ENCODE data around the gene CGREF1. TPM values are rescaled to one million over a fixed set of nuclear protein-coding genes. Genes with fewer than 3 reads are reported as not detected.

The CGREF1 gene
- total RNA-seq, 1 donor from 2014 or later, result not detected

DNA sequence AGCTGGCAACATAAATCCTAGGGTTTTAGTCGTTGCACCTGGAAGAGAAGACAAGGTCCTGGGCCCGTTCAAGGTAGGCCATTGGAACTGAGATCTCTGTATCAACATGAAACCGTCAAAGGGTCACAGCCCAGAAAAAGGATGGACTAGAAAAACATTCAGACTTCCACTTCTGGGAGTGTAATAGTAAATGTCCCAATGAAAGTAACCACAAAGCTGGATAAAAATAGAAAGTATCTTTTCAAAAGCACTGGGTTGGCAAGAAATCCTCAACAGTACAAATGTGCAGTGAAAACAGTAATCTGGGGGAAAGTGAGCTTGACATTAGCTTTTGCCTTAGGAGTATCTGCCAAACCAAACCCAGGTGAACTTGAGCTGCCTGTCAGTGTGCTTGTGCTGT is 12.9 kb downstream of the CGREF1 start:
- peaks cover 2% of the 10 kb centered on the region for H3K27me3 Mint-ChIP-seq (ENCODE audit: unreplicated experiment)
- H3K9me3 Mint-ChIP-seq (ENCODE audit: unreplicated experiment), result no peaks in the 10 kb centered on the region
- TF ChIP-seq, protein P1, sequence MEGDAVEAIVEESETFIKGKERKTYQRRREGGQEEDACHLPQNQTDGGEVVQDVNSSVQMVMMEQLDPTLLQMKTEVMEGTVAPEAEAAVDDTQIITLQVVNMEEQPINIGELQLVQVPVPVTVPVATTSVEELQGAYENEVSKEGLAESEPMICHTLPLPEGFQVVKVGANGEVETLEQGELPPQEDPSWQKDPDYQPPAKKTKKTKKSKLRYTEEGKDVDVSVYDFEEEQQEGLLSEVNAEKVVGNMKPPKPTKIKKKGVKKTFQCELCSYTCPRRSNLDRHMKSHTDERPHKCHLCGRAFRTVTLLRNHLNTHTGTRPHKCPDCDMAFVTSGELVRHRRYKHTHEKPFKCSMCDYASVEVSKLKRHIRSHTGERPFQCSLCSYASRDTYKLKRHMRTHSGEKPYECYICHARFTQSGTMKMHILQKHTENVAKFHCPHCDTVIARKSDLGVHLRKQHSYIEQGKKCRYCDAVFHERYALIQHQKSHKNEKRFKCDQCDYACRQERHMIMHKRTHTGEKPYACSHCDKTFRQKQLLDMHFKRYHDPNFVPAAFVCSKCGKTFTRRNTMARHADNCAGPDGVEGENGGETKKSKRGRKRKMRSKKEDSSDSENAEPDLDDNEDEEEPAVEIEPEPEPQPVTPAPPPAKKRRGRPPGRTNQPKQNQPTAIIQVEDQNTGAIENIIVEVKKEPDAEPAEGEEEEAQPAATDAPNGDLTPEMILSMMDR (IDR thresholded peaks at IDR 0.05; ENCODE audit: unreplicated experiment), result no peak
- no peaks in the 10 kb centered on the region for H3K36me3 Mint-ChIP-seq (ENCODE audit: low read depth, unreplicated experiment)
- no peak overlapping the region for H3K4me3 Mint-ChIP-seq (ENCODE audit: unreplicated experiment)
- no peak for DNase-seq (ENCODE audit: low spot score)
- no peaks in the 10 kb centered on the region for H3K4me1 Mint-ChIP-seq (ENCODE audit: unreplicated experiment)
- no peak overlapping the region for H3K27ac Mint-ChIP-seq (ENCODE audit: unreplicated experiment)

DNA sequence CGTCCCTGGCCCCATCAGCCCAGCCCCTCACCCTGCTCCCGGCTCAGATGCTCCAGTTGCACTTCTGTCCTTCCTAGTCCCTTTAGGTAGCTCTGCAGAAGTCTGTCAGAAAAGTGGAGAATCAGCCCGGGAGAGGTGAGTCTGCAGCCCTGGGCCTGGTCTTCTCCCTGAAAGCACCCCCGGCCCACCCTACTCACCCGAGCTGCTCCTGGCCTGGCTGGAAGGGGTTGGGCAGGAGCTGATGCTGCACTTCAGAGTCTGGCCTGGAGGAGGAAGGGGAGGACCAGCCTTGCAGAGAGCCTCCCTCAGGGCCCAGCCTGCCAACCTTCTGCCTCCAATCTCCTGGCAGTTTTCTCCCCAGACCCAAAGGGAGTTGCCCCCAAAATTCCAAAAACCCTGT is 16.6 kb downstream of the CGREF1 start:
- no peaks in the 10 kb centered on the region for H3K36me3 Mint-ChIP-seq (ENCODE audit: low read depth, unreplicated experiment)
- H3K4me1 Mint-ChIP-seq (ENCODE audit: unreplicated experiment), result no peaks in the 10 kb centered on the region
- TF ChIP-seq, protein P1 (IDR thresholded peaks at IDR 0.05; ENCODE audit: unreplicated experiment), result no peak
- peaks cover 4% of the 10 kb centered on the region for H3K27me3 Mint-ChIP-seq (ENCODE audit: unreplicated experiment)
- no peak overlapping the region for H3K27ac Mint-ChIP-seq (ENCODE audit: unreplicated experiment)
- no peaks in the 10 kb centered on the region for H3K9me3 Mint-ChIP-seq (ENCODE audit: unreplicated experiment)
- no peak for DNase-seq (ENCODE audit: low spot score)
- no peak overlapping the region for H3K4me3 Mint-ChIP-seq (ENCODE audit: unreplicated experiment)

DNA sequence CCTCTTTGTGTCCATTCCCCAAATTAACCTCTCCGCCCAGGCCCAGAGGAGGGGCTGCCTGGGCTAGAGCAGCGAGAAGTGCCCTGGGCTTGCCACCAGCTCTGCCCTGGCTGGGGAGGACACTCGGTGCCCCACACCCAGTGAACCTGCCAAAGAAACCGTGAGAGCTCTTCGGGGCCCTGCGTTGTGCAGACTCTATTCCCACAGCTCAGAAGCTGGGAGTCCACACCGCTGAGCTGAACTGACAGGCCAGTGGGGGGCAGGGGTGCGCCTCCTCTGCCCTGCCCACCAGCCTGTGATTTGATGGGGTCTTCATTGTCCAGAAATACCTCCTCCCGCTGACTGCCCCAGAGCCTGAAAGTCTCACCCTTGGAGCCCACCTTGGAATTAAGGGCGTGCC is 18.9 kb downstream of the CGREF1 start:
- Mint-ChIP-seq H3K9me3 (ENCODE audit: unreplicated experiment) (no peaks in the 10 kb centered on the region), H3K27me3 (ENCODE audit: unreplicated experiment) (peaks cover 9% of the 10 kb centered on the region), H3K36me3 (ENCODE audit: low read depth, unreplicated experiment) (no peaks in the 10 kb centered on the region), H3K27ac (ENCODE audit: unreplicated experiment) (no peak overlapping the region), H3K4me3 (ENCODE audit: unreplicated experiment) (no peak overlapping the region), H3K4me1 (ENCODE audit: unreplicated experiment) (peaks cover 4% of the 10 kb centered on the region)
- no peak for DNase-seq (ENCODE audit: low spot score)
- TF ChIP-seq, protein P1 (IDR thresholded peaks at IDR 0.05; ENCODE audit: unreplicated experiment), result no peak

DNA sequence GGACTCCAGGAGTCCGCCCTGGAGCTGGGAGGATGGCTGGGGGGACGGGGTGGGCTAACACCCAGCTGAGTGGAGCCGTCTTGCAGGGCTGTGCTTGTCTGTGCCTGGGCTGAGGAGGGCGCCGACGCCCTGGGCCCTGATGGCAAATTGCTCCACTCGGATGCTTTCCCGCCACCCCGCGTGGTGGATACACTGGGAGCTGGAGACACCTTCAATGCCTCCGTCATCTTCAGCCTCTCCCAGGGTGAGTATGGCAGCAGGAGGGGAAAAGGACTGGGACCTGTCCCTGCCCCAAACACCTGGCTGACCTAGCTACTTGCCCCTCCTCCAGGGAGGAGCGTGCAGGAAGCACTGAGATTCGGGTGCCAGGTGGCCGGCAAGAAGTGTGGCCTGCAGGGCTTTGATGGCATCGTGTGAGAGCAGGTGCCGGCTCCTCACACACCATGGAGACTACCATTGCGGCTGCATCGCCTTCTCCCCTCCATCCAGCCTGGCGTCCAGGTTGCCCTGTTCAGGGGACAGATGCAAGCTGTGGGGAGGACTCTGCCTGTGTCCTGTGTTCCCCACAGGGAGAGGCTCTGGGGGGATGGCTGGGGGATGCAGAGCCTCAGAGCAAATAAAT is 19.5 kb downstream of the CGREF1 start:
- TF ChIP-seq, protein P1 (IDR thresholded peaks at IDR 0.05; ENCODE audit: unreplicated experiment), result no peak
- Mint-ChIP-seq H3K4me1 (ENCODE audit: unreplicated experiment) (peaks cover 4% of the 10 kb centered on the region), H3K36me3 (ENCODE audit: low read depth, unreplicated experiment) (no peaks in the 10 kb centered on the region), H3K4me3 (ENCODE audit: unreplicated experiment) (no peak overlapping the region), H3K9me3 (ENCODE audit: unreplicated experiment) (no peaks in the 10 kb centered on the region), H3K27ac (ENCODE audit: unreplicated experiment) (no peak overlapping the region), H3K27me3 (ENCODE audit: unreplicated experiment) (peaks cover 9% of the 10 kb centered on the region)
- no peak for DNase-seq (ENCODE audit: low spot score)

- H3K27me3 Mint-ChIP-seq (ENCODE audit: unreplicated experiment), result peaks cover 11% of the 10 kb centered on the region
- H3K9me3 Mint-ChIP-seq (ENCODE audit: unreplicated experiment), result no peaks in the 10 kb centered on the region
- H3K4me3 Mint-ChIP-seq (ENCODE audit: unreplicated experiment), result no peak overlapping the region
- TF ChIP-seq, protein P1 (IDR thresholded peaks at IDR 0.05; ENCODE audit: unreplicated experiment), result no peak
- H3K4me1 Mint-ChIP-seq (ENCODE audit: unreplicated experiment), result peaks cover 9% of the 10 kb centered on the region
- no peak for DNase-seq (ENCODE audit: low spot score)
- H3K27ac Mint-ChIP-seq (ENCODE audit: unreplicated experiment), result no peak overlapping the region
- H3K36me3 Mint-ChIP-seq (ENCODE audit: low read depth, unreplicated experiment), result no peaks in the 10 kb centered on the region
Observed at GRCh38 chr2:27097341-27097740, 21.6 kb downstream of the CGREF1 start.

Data from endothelial cell (in vitro differentiated cells).